Fibroblast of lung (primary cell): Measurements from ENCODE around the gene TSHZ3. TPM values are rescaled to one million over a fixed set of nuclear protein-coding genes. Genes with fewer than 3 reads are reported as not detected.

Experiments
- DNase-seq, 2 donors: peaks; one replicate each; pipeline versions ENCODE4 v3.0.0 to v3.0.0-alpha.2; 2010; ENCODE audit warnings: low read depth in 2 of 2
- H2AFZ ChIP-seq: 2 replicates; pipeline ENCODE4 v1.5.1; 2012; ENCODE audit warnings: low read length, control low read depth, inconsistent platforms
- H3K27ac ChIP-seq: 2 replicates; pipeline ENCODE4 v1.5.1; 2011; ENCODE audit warnings: low read length, control low read depth; ENCODE audit not compliant: insufficient read depth
- H3K27me3 ChIP-seq: 2 replicates; pipeline ENCODE4 v1.5.1; 2011; ENCODE audit warnings: mild to moderate bottlenecking, low read length; ENCODE audit not compliant: control insufficient read depth, insufficient read depth
- H3K36me3 ChIP-seq: 2 replicates; pipeline ENCODE4 v1.5.1; 2011; ENCODE audit warnings: low read length; ENCODE audit not compliant: control insufficient read depth, insufficient read depth
- H3K4me1 ChIP-seq: 2 replicates; pipeline ENCODE4 v1.5.1; 2011; ENCODE audit warnings: low read length; ENCODE audit not compliant: control insufficient read depth, insufficient read depth; ENCODE audit errors: extremely low read depth
- H3K4me2 ChIP-seq: 2 replicates; pipeline ENCODE4 v1.5.1; 2011; ENCODE audit warnings: low read length, control low read depth; ENCODE audit not compliant: insufficient read depth; ENCODE audit errors: extremely low read depth
- H3K4me3 ChIP-seq, 4 experiments: fragments of 200-600 bp in 1 of 4; sonication (generic) in 1 of 4; replicated peaks in 1 of 4; 2 replicates each; pipeline ENCODE4 v1.5.1; 2011 to 2016; ENCODE audit warnings: low read length in 4 of 4, low read depth in 3 of 4, mild to moderate bottlenecking in 3 of 4, control low read depth in 2 of 4, inconsistent platforms in 1 of 4, mixed read lengths in 1 of 4; ENCODE audit not compliant: insufficient read depth in 1 of 4; ENCODE audit errors: control extremely low read depth in 1 of 4
- H3K79me2 ChIP-seq: 2 replicates; pipeline ENCODE4 v1.5.1; 2012; ENCODE audit warnings: mild to moderate bottlenecking, low read length, inconsistent platforms; ENCODE audit not compliant: control insufficient read depth, insufficient read depth
- H3K9ac ChIP-seq: 2 replicates; pipeline ENCODE4 v1.5.1; 2011; ENCODE audit warnings: mild to moderate bottlenecking, low read length, control low read depth; ENCODE audit not compliant: insufficient read depth
- H3K9me3 ChIP-seq: 2 replicates; pipeline ENCODE4 v1.5.1; 2012; ENCODE audit warnings: low read depth, low read length; ENCODE audit not compliant: control insufficient read depth, insufficient read depth
- H4K20me1 ChIP-seq: 2 replicates; pipeline ENCODE4 v1.5.1; 2011; ENCODE audit warnings: low read length; ENCODE audit not compliant: control insufficient read depth, insufficient read depth; ENCODE audit errors: extremely low read depth
- CTCF ChIP-seq, 2 donors: IDR thresholded peaks in 1 of 2; conservative IDR thresholded peaks in 1 of 2; 1 replicate in 1 of 2; 2 replicates in 1 of 2; pipeline ENCODE4 v1.5.1; 2011 to 2012; ENCODE audit warnings: low read length in 2 of 2, control low read depth in 1 of 2, inconsistent platforms in 1 of 2, low read depth in 1 of 2, mild to moderate bottlenecking in 1 of 2
- EZH2 ChIP-seq: IDR thresholded peaks from 2 replicates; pipeline ENCODE4 v1.5.1; 2012; ENCODE audit warnings: low read length, control low read depth, mild to moderate bottlenecking; ENCODE audit errors: missing control alignments
- polyA plus RNA-seq, 2 donors: library from polyadenylated mRNA; depleted of rRNA in 1 of 2; stranded (reverse) in 1 of 2; unstranded in 1 of 2; fragments of >200 nt; gene quantifications; 2 replicates each; pipeline ENCODE4 v1.2.1, GENCODE V29; 2011 to 2012; ENCODE audit warnings: missing spikeins in 1 of 2
- total RNA-seq: library from RNA; depleted of rRNA; stranded (reverse); fragments of >200 nt; gene quantifications from 2 replicates; pipeline ENCODE4 v1.2.1, GENCODE V29; 2014

Gene TSHZ3
- total and polyA plus RNA-seq, 2 donors (not counting 1 experiment from before 2014, with no cell fraction given) = 7.0 to 17.3 TPM

- no peak overlapping the region for H3K9ac ChIP-seq
- no peak overlapping the region for H3K27ac ChIP-seq
- H3K4me3 ChIP-seq = no peak overlapping the region
- H3K79me2 ChIP-seq = no peaks in the 10 kb centered on the region
- H3K4me2 ChIP-seq = no peak overlapping the region
- H3K4me1 ChIP-seq = no peaks in the 10 kb centered on the region
- TF ChIP-seq CTCF (conservative IDR thresholded peaks at IDR 0.05 in 1 of 2, IDR thresholded peaks at IDR 0.05 in 1 of 2; ENCODE audit: low read depth in 1 of 2, low read length in 2 of 2) = no peak
- TF ChIP-seq EZH2 = no peak
- H3K9me3 ChIP-seq = no peaks in the 10 kb centered on the region
- H3K27me3 ChIP-seq = no peaks in the 10 kb centered on the region
- DNase-seq = no peak
- no peaks in the 10 kb centered on the region for H4K20me1 ChIP-seq
- H3K36me3 ChIP-seq = peaks cover 1% of the 10 kb centered on the region
- no peak overlapping the region for H2AFZ ChIP-seq
Observed at GRCh38 chr19:31271306-31271911, 77.8 kb downstream of the TSHZ3 start.

DNA sequence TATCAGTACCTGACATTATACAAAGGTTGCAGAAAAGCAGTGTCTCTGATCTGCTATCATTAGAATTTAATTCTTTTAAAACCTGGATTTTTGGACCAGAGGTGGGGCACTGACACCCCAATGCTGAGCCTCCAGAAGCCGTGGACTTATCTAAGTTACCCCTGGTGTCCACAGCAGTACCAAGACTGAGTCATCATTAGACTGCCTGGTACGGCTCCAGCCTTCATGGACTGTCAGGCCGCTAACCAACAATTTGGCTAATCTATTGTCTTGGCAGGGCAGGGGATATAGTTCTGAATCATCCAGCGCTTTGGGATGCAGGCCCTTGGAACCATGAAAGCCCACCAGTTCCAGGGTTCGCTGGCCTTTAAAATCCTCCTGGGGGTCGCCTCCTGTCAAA is 78.3 kb downstream of the TSHZ3 start:
- peak; percentile 63 to 92 for DNase-seq

More for the DNA sequence above, 78.3 kb downstream of the TSHZ3 start:
- H3K4me2 ChIP-seq = no peak overlapping the region
- H2AFZ ChIP-seq = no peak overlapping the region
- no peaks in the 10 kb centered on the region for H3K4me1 ChIP-seq
- H3K4me3 ChIP-seq = no peak overlapping the region
- no peaks in the 10 kb centered on the region for H4K20me1 ChIP-seq
- H3K27me3 ChIP-seq = no peaks in the 10 kb centered on the region
- TF ChIP-seq EZH2 = no peak
- TF ChIP-seq CTCF (conservative IDR thresholded peaks at IDR 0.05 in 1 of 2, IDR thresholded peaks at IDR 0.05 in 1 of 2; ENCODE audit: low read depth in 1 of 2, low read length in 2 of 2) = no peak
- no peak overlapping the region for H3K9ac ChIP-seq
- no peaks in the 10 kb centered on the region for H3K79me2 ChIP-seq
- no peak overlapping the region for H3K27ac ChIP-seq
- no peaks in the 10 kb centered on the region for H3K36me3 ChIP-seq
- no peaks in the 10 kb centered on the region for H3K9me3 ChIP-seq
